Measurements from ENCODE around the gene MCC.
A peak's percentile ranks its signal among the peaks of the same experiment; 100 is the strongest.

MCC gene

DNA sequence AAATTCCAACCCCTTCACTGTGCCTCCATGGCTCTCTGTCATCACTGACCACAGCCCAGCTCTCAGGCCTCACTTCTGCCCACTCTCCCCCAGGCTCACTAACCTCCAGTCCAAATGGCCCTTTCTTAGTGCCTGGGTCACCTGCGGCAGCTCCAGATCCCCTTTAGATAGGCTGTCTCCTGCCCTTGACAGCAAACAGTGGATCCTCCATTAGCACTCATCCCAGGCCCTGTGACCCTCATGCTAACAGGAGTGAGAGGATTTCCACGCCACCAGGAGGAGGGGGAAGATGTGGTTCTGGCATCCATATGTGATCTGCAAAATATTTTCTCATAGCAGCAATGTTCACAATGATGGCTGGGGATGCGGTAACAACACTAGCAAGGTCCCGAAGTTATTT is 372.3 kb downstream of the MCC start:
- Mint-ChIP-seq H3K27ac (peak overlapping the region in 2 of 3 experiments; percentile 44 to 52), H3K4me3 (no peak overlapping the region), H3K9me3 (peaks cover 5% of the 10 kb centered on the region), H3K4me1 (peaks cover 18% of the 10 kb centered on the region), H3K36me3 (ENCODE audit: low read depth) (peaks cover 47% of the 10 kb centered on the region), H3K27me3 (ENCODE audit: low read depth) (no peaks in the 10 kb centered on the region)
- TF ChIP-seq CTCF (IDR thresholded peaks at IDR 0.05; ENCODE audit: unreplicated experiment in 3 of 3): no peak

- Mint-ChIP-seq H3K4me3 (no peak overlapping the region), H3K4me1 (peaks cover 23% of the 10 kb centered on the region), H3K9me3 (peaks cover 5% of the 10 kb centered on the region), H3K36me3 (ENCODE audit: low read depth) (peaks cover 47% of the 10 kb centered on the region), H3K27ac (peak overlapping the region in 2 of 3 experiments; percentile 44 to 52), H3K27me3 (ENCODE audit: low read depth) (no peaks in the 10 kb centered on the region)
- no peak for TF ChIP-seq CTCF (IDR thresholded peaks at IDR 0.05; ENCODE audit: unreplicated experiment in 3 of 3)
Measured at GRCh38 chr5:113115061-113115460, 373.2 kb downstream of the MCC start.

DNA sequence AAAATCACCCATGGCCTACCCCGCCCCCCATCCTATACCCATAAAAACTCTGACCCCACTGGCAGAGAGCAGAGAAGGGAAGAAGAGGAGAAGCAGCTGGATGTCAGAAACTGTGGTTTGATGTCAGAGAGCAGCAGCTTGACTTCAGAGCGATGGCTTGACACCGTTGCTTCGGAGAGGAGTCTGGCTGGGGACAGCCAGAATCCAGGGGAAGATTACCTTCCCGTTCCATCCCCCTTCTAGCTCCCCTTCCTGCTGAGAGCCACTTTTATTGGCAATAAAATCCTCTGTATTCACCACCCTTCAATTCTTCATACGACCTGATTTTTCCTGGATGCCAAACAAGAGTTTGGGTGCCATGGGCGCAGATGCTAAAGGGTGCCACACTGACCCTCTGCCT is 373.7 kb downstream of the MCC start:
- H3K36me3 Mint-ChIP-seq (ENCODE audit: low read depth): peaks cover 45% of the 10 kb centered on the region
- TF ChIP-seq CTCF (IDR thresholded peaks at IDR 0.05; ENCODE audit: unreplicated experiment in 3 of 3): no peak
- H3K4me3 Mint-ChIP-seq: no peak overlapping the region
- H3K27me3 Mint-ChIP-seq (ENCODE audit: low read depth): no peaks in the 10 kb centered on the region
- peaks cover 25% of the 10 kb centered on the region for H3K4me1 Mint-ChIP-seq
- H3K27ac Mint-ChIP-seq: peak overlapping the region in 2 of 3 experiments; percentile 3 to 42
- peaks cover 5% of the 10 kb centered on the region for H3K9me3 Mint-ChIP-seq

DNA sequence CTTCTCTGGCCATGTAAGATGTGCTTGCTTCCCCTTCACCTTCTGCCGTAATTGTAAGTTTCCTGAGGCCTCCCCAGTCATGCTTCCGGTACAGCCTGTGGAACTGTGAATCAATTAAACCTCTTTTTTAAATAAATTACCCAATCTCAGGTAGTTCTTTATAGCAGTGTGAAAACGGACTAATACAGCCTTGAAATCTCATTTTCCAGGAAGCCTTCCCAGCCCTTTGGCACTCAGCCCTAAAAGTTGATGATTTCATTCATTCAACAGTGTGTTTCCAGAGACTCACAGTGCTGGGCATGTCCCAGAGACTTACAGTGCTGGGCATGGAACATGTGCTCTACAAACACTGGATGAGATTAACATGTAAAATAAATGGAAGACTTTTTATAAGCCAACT is 375.8 kb downstream of the MCC start:
- Mint-ChIP-seq H3K4me1 (peaks cover 25% of the 10 kb centered on the region), H3K36me3 (ENCODE audit: low read depth) (peaks cover 42% of the 10 kb centered on the region), H3K4me3 (no peak overlapping the region), H3K9me3 (peaks cover 5% of the 10 kb centered on the region), H3K27ac (no peak overlapping the region), H3K27me3 (ENCODE audit: low read depth) (no peaks in the 10 kb centered on the region)
- TF ChIP-seq CTCF (IDR thresholded peaks at IDR 0.05; ENCODE audit: unreplicated experiment in 3 of 3): no peak

DNA sequence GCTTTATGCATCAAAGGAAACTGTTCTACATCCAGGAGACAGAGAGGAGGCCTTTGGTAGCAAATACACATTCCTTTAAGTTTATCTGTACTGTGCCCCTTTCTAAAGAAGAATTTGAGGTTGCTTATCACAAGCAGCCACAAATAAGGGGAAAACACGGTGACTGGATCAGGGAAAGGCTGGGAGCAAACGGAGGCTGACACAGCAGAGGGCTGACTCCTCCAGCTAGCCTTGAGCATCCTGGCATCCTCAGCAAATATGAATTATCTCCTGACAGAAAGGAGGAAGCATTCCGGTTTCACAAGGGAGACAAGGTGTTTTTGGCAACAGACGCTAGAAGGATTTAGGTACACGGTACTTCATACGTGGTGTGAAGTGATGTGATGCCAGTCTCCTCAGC is 378.1 kb downstream of the MCC start:
- Mint-ChIP-seq H3K36me3 (ENCODE audit: low read depth) (peaks cover 36% of the 10 kb centered on the region), H3K4me3 (no peak overlapping the region), H3K27ac (peak overlapping the region in 2 of 3 experiments; percentile 70 to 78), H3K27me3 (ENCODE audit: low read depth) (no peaks in the 10 kb centered on the region), H3K4me1 (peaks cover 21% of the 10 kb centered on the region), H3K9me3 (peaks cover 5% of the 10 kb centered on the region)
- no peak for TF ChIP-seq CTCF (IDR thresholded peaks at IDR 0.05; ENCODE audit: unreplicated experiment in 3 of 3)

DNA sequence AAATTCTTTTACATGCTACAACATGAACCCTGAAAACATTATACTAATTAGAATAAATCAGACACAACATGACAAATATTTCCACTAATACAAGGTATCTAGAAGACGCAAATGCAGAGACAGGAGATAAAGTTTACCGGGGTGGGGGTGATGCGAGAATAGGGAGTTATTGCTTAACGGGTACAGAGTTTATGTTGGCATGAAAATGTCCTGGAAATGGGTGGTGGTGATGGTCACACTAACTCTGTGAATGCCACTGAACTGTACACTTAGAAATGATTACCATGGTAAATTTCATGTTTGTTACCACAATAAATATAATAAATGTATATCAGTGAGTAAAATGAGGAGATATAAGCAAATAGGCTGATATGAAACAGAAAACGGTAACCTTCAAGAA is 378.9 kb downstream of the MCC start:
- peak overlapping the region in 2 of 3 experiments; percentile 4 to 25 for H3K27ac Mint-ChIP-seq
- H3K9me3 Mint-ChIP-seq: peaks cover 5% of the 10 kb centered on the region
- peaks cover 30% of the 10 kb centered on the region for H3K36me3 Mint-ChIP-seq (ENCODE audit: low read depth)
- no peak for TF ChIP-seq CTCF (IDR thresholded peaks at IDR 0.05; ENCODE audit: unreplicated experiment in 3 of 3)
- peaks cover 21% of the 10 kb centered on the region for H3K4me1 Mint-ChIP-seq
- no peak overlapping the region for H3K4me3 Mint-ChIP-seq
- H3K27me3 Mint-ChIP-seq (ENCODE audit: low read depth): no peaks in the 10 kb centered on the region

Measured in nephron (organoid).